Stimulated activated CD8-positive, alpha-beta memory T cell treated with anti-CD3 and anti-CD28 coated beads, Interleukin-2, amount 100 ng/mL, for 1 hour (primary cell): ENCODE results near the gene ARL14EPL.
"Not testable (repeated sequence)": the region's sequence is repeated elsewhere in the genome, so short reads cannot be mapped to it uniquely, and the experiment has no call there.

Experiments
- DNase-seq, 2 donors: peaks; one replicate each; pipeline ENCODE4 v3.0.0-alpha.2; 2020; ENCODE audit warnings: low read depth in 2 of 2

The ARL14EPL gene

GRCh38 chr5:116046823-116047222 is 14.6 kb downstream of the ARL14EPL start:
- DNase-seq, result no peak

GRCh38 chr5:116058346-116058936 is 26.2 kb downstream of the ARL14EPL start:
- no peak for DNase-seq

DNA sequence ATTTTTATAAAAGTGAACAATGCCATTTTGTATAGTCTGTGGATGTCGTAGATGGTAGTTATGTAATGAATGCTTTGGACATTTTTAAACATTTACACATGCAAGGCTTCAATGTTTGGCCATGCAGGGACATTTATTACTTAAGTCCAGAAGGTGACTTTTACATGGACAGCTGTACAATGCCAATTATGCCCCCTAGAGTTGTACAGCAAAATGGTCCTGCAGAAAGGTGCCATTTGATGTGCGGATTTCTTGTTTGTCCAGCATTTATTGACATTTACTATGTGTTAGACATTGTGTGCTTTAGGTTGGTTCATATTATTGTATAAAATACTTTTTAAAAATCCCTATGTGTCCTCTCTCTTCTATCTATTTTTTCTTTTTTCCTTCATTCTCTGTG is 30.1 kb downstream of the ARL14EPL start:
- no peak for DNase-seq

- DNase-seq, result no peak
These were observed 31.7 kb downstream of the ARL14EPL start for GRCh38 chr5:116063950-116064349.

DNA sequence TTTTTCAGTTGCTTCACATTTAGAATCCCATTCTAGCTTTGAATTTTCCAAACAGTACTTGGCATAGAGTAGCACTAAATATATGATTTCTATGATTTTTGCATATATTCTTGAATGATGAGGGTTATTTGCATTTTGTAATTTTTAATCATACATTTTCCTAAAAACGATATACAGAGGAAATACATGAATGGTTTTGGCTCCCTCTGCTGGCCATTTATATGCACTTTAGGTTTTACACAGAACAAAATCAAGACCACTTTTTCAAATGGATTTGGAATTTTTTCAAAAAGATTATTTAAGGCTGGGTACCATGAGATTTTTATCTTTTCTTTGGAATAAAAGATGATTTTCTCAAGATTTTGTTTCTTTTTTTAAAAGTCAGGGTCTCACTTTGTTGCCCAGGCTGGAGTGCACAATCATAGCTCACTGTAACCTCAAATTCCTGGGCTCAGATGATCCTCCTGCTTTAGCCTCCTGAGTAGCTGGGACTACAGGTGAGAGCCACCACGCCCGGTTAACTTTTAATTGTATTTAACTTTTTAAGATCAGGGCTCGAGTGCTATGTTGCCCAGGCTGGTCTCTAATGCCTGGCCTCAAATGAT is 35.9 kb downstream of the ARL14EPL start:
- DNase-seq, result no peak

- DNase-seq, result no peak
These were observed 38.9 kb downstream of the ARL14EPL start for GRCh38 chr5:116071211-116071610.

DNA sequence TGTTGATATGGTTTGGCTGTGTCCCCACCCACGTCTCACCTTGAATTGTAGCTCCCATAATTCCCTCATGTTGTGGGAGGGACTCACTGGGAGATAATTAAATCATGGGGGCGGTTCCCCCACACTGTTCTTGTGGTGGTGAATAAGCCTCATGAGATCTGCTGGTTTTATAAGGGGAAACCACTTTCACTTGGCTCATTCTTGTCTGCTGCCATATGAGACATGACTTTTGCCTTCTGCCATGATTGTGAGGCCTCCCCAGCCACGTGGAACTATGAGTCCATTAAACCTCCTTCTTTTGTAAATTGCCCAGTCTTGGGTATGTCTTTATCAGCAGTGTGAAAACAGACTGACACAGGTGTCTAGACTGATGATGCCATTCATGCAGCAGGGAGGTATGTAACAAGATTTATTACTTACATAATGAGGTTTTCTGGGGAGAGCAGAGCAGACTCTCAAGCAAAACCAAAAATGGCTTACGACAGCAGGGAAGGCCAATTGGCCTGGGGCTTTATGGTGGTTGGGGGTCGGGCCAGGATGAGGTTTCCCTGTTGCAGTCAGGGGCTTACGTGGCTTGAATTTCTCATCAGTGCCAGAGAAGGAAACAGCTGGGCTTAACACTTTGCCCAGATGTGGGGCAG is 43.0 kb downstream of the ARL14EPL start:
- no peak for DNase-seq

GRCh38 chr5:116076496-116076895 is 44.2 kb downstream of the ARL14EPL start:
- DNase-seq, result no peak

DNA sequence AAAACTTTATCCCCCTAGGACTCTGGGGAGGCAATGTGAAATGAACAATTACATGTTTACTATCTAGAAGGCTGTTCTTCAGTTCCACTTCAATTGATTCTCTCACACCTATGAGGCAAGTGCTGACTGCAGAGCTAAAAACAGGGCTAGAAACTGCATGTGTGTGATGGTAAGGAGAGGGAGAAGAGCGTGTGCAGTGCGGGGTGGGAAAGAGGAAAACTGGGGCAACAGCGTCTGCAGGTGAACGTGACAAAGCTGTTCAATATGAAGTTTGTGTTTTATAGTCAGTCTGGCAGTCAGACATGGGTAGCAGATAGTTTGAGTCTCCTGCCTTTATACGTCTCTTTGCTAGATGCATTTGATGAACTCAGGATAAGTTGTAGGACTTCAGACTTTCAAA is 45.9 kb downstream of the ARL14EPL start:
- no peak for DNase-seq

DNA sequence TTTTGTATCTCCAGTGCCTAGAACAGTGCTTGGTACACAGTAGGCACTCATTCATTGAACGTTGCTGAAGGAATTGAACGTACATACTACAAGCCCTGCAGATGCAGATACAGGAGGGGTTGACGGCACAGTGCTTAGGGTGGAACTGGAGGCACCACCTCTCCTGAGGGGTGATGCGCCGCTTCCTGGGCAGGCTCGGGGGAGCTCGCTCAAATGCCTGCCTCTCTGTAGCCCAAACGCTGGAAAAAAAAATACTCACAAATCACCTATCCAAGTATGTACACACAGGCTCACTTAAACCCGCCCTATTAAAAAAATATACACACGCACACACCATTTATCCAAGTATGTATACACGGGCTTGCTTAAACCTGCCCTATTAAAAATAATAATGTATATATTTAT is 52.0 kb downstream of the ARL14EPL start:
- no peak for DNase-seq

- peak; percentile 55 to 65 for DNase-seq
These were observed 52.8 kb downstream of the ARL14EPL start, which contains the start of gene COMMD10 for GRCh38 chr5:116084871-116085715. Gene COMMD10 (plus strand): TSS chr5:116085025.

- DNase-seq, result not testable (repeated sequence)
These were observed 54.0 kb downstream of the ARL14EPL start for GRCh38 chr5:116086309-116086708.

DNA sequence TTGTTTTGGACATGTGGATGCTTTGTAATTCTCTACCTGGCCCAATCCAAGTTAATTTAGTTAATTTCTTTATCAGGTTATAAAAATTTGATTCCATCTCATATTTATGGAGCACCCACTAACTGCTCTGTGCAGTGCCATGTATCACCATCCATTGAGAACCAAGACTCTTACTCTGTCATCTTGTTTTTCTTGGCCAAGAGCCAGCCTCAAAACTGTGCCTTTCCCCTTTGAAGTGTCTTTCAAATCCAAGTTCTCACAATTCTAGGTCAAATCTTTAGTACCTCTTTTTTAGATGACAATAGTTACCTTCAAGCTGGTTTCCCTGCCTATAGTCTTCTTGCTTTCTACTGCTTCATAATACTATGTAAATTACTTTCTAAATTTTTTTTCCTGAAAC is 55.8 kb downstream of the ARL14EPL start:
- DNase-seq, result no peak

- no peak for DNase-seq
These were observed 58.0 kb downstream of the ARL14EPL start for GRCh38 chr5:116090302-116090701.

GRCh38 chr5:116091416-116091815 is 59.1 kb downstream of the ARL14EPL start:
- DNase-seq, result no peak

GRCh38 chr5:116097301-116097700 is 65.0 kb downstream of the ARL14EPL start:
- DNase-seq, result no peak

GRCh38 chr5:116098998-116099397 is 66.7 kb downstream of the ARL14EPL start:
- no peak for DNase-seq

GRCh38 chr5:116104941-116105340 is 72.7 kb downstream of the ARL14EPL start:
- DNase-seq, result not testable (repeated sequence)
